Stimulated activated naive B cell treated with anti-CD40 and anti-IgM and Interleukin-4, amounts not matched to agents 10 μg/mL and 1 μg/mL and 100 μg/mL, for 72 hours (primary cell): ENCODE results near the gene HCRT.
"Not testable (repeated sequence)": the region's sequence is repeated elsewhere in the genome, so short reads cannot be mapped to it uniquely, and the experiment has no call there.

Source experiments
- ATAC-seq, 2 donors: fragments of 150-1000 bp; cut with Tn5 transposase; replicated peaks; 2 replicates each; pipeline ENCODE4 v1.10.0; 2021; ENCODE audit warnings: moderate library complexity in 1 of 2
- DNase-seq: peaks from one replicate; pipeline ENCODE4 v3.0.0; 2021
- H3K27ac Mint-ChIP-seq: one replicate; pipeline ENCODE4 v1.8.0; 2022; ENCODE audit warnings: mild to moderate bottlenecking, mixed read lengths
- H3K27me3 Mint-ChIP-seq, 2 donors: one replicate each; pipeline ENCODE4 v1.8.0; 2022; ENCODE audit warnings: mixed read lengths in 2 of 2
- H3K36me3 Mint-ChIP-seq, 2 donors: one replicate each; pipeline ENCODE4 v1.8.0; 2022; ENCODE audit warnings: mixed read lengths in 2 of 2, mild to moderate bottlenecking in 1 of 2
- H3K4me1 Mint-ChIP-seq, 2 donors: one replicate each; pipeline ENCODE4 v1.8.0; 2022; ENCODE audit warnings: mixed read lengths in 2 of 2, mild to moderate bottlenecking in 1 of 2
- H3K4me3 Mint-ChIP-seq, 2 donors: one replicate each; pipeline ENCODE4 v1.8.0; 2022; ENCODE audit warnings: mild to moderate bottlenecking in 2 of 2, mixed read lengths in 2 of 2, moderate library complexity in 1 of 2
- H3K9me3 Mint-ChIP-seq, 2 donors: one replicate each; pipeline ENCODE4 v1.8.0; 2022; ENCODE audit warnings: mixed read lengths in 2 of 2, mild to moderate bottlenecking in 1 of 2

HCRT gene

GRCh38 chr17:42206153-42206612 lies 20.9 kb upstream of the HCRT start:
- not testable (repeated sequence) for H3K4me1 Mint-ChIP-seq, ATAC-seq, H3K27ac Mint-ChIP-seq, DNase-seq, H3K27me3 Mint-ChIP-seq, H3K4me3 Mint-ChIP-seq, H3K9me3 Mint-ChIP-seq
- peaks cover 34 to 66% of the 10 kb centered on the region in 2 donors for H3K36me3 Mint-ChIP-seq

- H3K27me3 Mint-ChIP-seq = no peaks in the 10 kb centered on the region
- peaks cover 27 to 65% of the 10 kb centered on the region in 2 donors for H3K36me3 Mint-ChIP-seq
- no peak overlapping the region for H3K4me3 Mint-ChIP-seq
- H3K4me1 Mint-ChIP-seq = peaks cover 8 to 15% of the 10 kb centered on the region in 2 donors
- no peaks in the 10 kb centered on the region for H3K9me3 Mint-ChIP-seq
- ATAC-seq = no peak
- peak overlapping the region; percentile 44 for H3K27ac Mint-ChIP-seq
- DNase-seq = no peak
Measured at GRCh38 chr17:42203354-42203753, 18.1 kb upstream of the HCRT start.

GRCh38 chr17:42202696-42203095 lies 17.4 kb upstream of the HCRT start:
- Mint-ChIP-seq H3K27ac (peak overlapping the region; percentile 62), H3K4me3 (no peak overlapping the region), H3K27me3 (no peaks in the 10 kb centered on the region), H3K4me1 (peaks cover 8 to 16% of the 10 kb centered on the region in 2 donors), H3K9me3 (no peaks in the 10 kb centered on the region), H3K36me3 (peaks cover 27 to 66% of the 10 kb centered on the region in 2 donors)
- DNase-seq (no peak), ATAC-seq (no peak)

GRCh38 chr17:42202159-42202558 lies 16.9 kb upstream of the HCRT start:
- no peak for ATAC-seq
- DNase-seq = no peak
- H3K4me3 Mint-ChIP-seq = no peak overlapping the region
- H3K27me3 Mint-ChIP-seq = no peaks in the 10 kb centered on the region
- H3K4me1 Mint-ChIP-seq = peaks cover 8 to 21% of the 10 kb centered on the region in 2 donors
- peak overlapping the region; percentile 48 for H3K27ac Mint-ChIP-seq
- peaks cover 27 to 66% of the 10 kb centered on the region in 2 donors for H3K36me3 Mint-ChIP-seq
- no peaks in the 10 kb centered on the region for H3K9me3 Mint-ChIP-seq

GRCh38 chr17:42201458-42201772 lies 16.2 kb upstream of the HCRT start:
- Mint-ChIP-seq H3K27me3 (no peaks in the 10 kb centered on the region), H3K27ac (peak overlapping the region; percentile 1), H3K4me3 (no peak overlapping the region), H3K9me3 (no peaks in the 10 kb centered on the region), H3K36me3 (peaks cover 23 to 62% of the 10 kb centered on the region in 2 donors), H3K4me1 (peaks cover 8 to 21% of the 10 kb centered on the region in 2 donors)
- no peak for DNase-seq
- no peak for ATAC-seq

- DNase-seq (no peak), ATAC-seq (no peak)
- Mint-ChIP-seq H3K36me3 (peaks cover 19 to 56% of the 10 kb centered on the region in 2 donors), H3K4me3 (no peak overlapping the region), H3K27me3 (no peaks in the 10 kb centered on the region), H3K4me1 (peaks cover 8 to 21% of the 10 kb centered on the region in 2 donors), H3K9me3 (no peaks in the 10 kb centered on the region), H3K27ac (no peak overlapping the region)
Measured at GRCh38 chr17:42200706-42201457, 15.6 kb upstream of the HCRT start.

GRCh38 chr17:42199416-42200011 lies 14.3 kb upstream of the HCRT start:
- Mint-ChIP-seq H3K4me3 (peak overlapping the region in 1 of 2 donors; percentile 23), H3K27ac (peak overlapping the region; percentile 91), H3K9me3 (no peaks in the 10 kb centered on the region), H3K27me3 (no peaks in the 10 kb centered on the region), H3K36me3 (peaks cover 11 to 46% of the 10 kb centered on the region in 2 donors), H3K4me1 (peaks cover 9 to 23% of the 10 kb centered on the region in 2 donors)
- DNase-seq (no peak), ATAC-seq (peak in 1 of 2 donors; percentile 45)

- Mint-ChIP-seq H3K36me3 (peaks cover 14 to 41% of the 10 kb centered on the region in 2 donors), H3K27ac (peak overlapping the region; percentile 96), H3K4me1 (peaks cover 13 to 29% of the 10 kb centered on the region in 2 donors), H3K27me3 (no peaks in the 10 kb centered on the region), H3K9me3 (peaks cover 0 to 1% of the 10 kb centered on the region in 2 donors), H3K4me3 (peak overlapping the region in 1 of 2 donors; percentile 14)
- peak; percentile 86 to 88 for ATAC-seq
- peak; percentile 57 for DNase-seq
Measured at GRCh38 chr17:42198897-42199296, 13.6 kb upstream of the HCRT start.

GRCh38 chr17:42197564-42198156 lies 12.4 kb upstream of the HCRT start:
- Mint-ChIP-seq H3K36me3 (peaks cover 14 to 29% of the 10 kb centered on the region in 2 donors), H3K4me3 (no peak overlapping the region), H3K9me3 (peaks cover 0 to 1% of the 10 kb centered on the region in 2 donors), H3K4me1 (peaks cover 25 to 42% of the 10 kb centered on the region in 2 donors), H3K27me3 (no peaks in the 10 kb centered on the region), H3K27ac (peak overlapping the region; percentile 74)
- no peak for ATAC-seq
- no peak for DNase-seq

GRCh38 chr17:42193969-42194899 lies 9.0 kb upstream of the HCRT start, which contains the start of gene GHDC:
GHDC (minus strand) TSS chr17:42194494; CDS start chr17:42193581, 913 bp downstream.
- H3K27ac Mint-ChIP-seq = peak within 1 kb of the TSS; percentile 93
- ATAC-seq (peak; percentile 93 to 95), DNase-seq (peak; percentile 74)
- peaks cover 12 to 22% of the 10 kb centered on the region in 2 donors for H3K36me3 Mint-ChIP-seq
- H3K27me3 Mint-ChIP-seq = no peaks in the 10 kb centered on the region
- H3K4me3 Mint-ChIP-seq = peak within 1 kb of the TSS; percentile 95 to 97
- peaks cover 0 to 1% of the 10 kb centered on the region in 2 donors for H3K9me3 Mint-ChIP-seq
- peaks cover 23 to 51% of the 10 kb centered on the region in 2 donors for H3K4me1 Mint-ChIP-seq

- Mint-ChIP-seq H3K9me3 (peaks cover 0 to 1% of the 10 kb centered on the region in 2 donors), H3K36me3 (peaks cover 12 to 22% of the 10 kb centered on the region in 2 donors), H3K27ac (peak overlapping the region; percentile 93), H3K4me3 (peak overlapping the region; percentile 95 to 97), H3K4me1 (peaks cover 20 to 48% of the 10 kb centered on the region in 2 donors), H3K27me3 (no peaks in the 10 kb centered on the region)
- ATAC-seq (peak in 1 of 2 donors; percentile 2), DNase-seq (no peak)
Measured at GRCh38 chr17:42193216-42193968, 8.1 kb upstream of the HCRT start.

GRCh38 chr17:42192189-42193126 lies 7.2 kb upstream of the HCRT start:
- Mint-ChIP-seq H3K4me1 (peaks cover 20 to 45% of the 10 kb centered on the region in 2 donors), H3K27me3 (no peaks in the 10 kb centered on the region), H3K27ac (peak overlapping the region; percentile 77), H3K9me3 (peaks cover 0 to 1% of the 10 kb centered on the region in 2 donors), H3K36me3 (peaks cover 12 to 19% of the 10 kb centered on the region in 2 donors), H3K4me3 (peak overlapping the region; percentile 95 to 97)
- DNase-seq (no peak), ATAC-seq (no peak)
